WTC11 (cell line): ENCODE measurements around the gene USF2.

ENCODE experiments used
- ELF4 ChIP-seq: sonication (generic); formaldehyde crosslinking; IDR thresholded peaks from 2 replicates; pipeline ENCODE4 v1.8.1; 2022; ENCODE audit warnings: low read depth, mild to moderate bottlenecking, moderate library complexity, missing genetic modification reagents
- GABPB1 ChIP-seq: sonication (generic); formaldehyde crosslinking; IDR thresholded peaks from 2 replicates; pipeline ENCODE4 v1.8.1; 2023; ENCODE audit warnings: mild to moderate bottlenecking, missing genetic modification reagents
- GTF2I ChIP-seq: fragments of 250-450 bp; sonication (Bioruptor Pico); conservative IDR thresholded peaks from 2 replicates; pipeline ENCODE4 v1.4.0; 2021; ENCODE audit warnings: mild to moderate bottlenecking
- TEAD4 ChIP-seq: sonication (generic); formaldehyde crosslinking; IDR thresholded peaks from 2 replicates; pipeline ENCODE4 v1.8.0; 2022; ENCODE audit warnings: mild to moderate bottlenecking, missing genetic modification reagents
- ZBTB21 ChIP-seq: sonication (generic); formaldehyde crosslinking; IDR thresholded peaks from 2 replicates; pipeline ENCODE4 v1.8.1; 2023; ENCODE audit warnings: mild to moderate bottlenecking, missing genetic modification reagents, borderline replicate concordance
- TF ChIP-seq, protein P1 (sequence below): sonication (generic); formaldehyde crosslinking; conservative IDR thresholded peaks from 2 replicates; pipeline ENCODE4 v1.8.1; 2022; ENCODE audit warnings: mild to moderate bottlenecking, missing genetic modification reagents
- TF ChIP-seq, protein P2 (sequence below): sonication (generic); formaldehyde crosslinking; IDR thresholded peaks from 2 replicates; pipeline ENCODE4 v1.8.0; 2022; ENCODE audit warnings: mild to moderate bottlenecking, missing genetic modification reagents
- TF ChIP-seq, protein P3 (sequence below): fragments of 200-600 bp; IDR thresholded peaks from 2 replicates; pipeline ENCODE4 v1.8.0; 2022; ENCODE audit warnings: antibody characterized with exemption
- TF ChIP-seq, protein P4 (sequence below): sonication (generic); formaldehyde crosslinking; IDR thresholded peaks from 2 replicates; pipeline ENCODE4 v1.8.0; 2022; ENCODE audit warnings: mild to moderate bottlenecking, missing genetic modification reagents
- TF ChIP-seq, protein P5 (sequence below): sonication (generic); formaldehyde crosslinking; IDR thresholded peaks from 2 replicates; pipeline ENCODE4 v1.8.1; 2023; ENCODE audit warnings: mild to moderate bottlenecking, missing genetic modification reagents, moderate library complexity
- TF ChIP-seq, protein P6 (sequence below): sonication (generic); formaldehyde crosslinking; IDR thresholded peaks from 2 replicates; pipeline ENCODE4 v1.8.0; 2023; ENCODE audit warnings: missing genetic modification reagents
- TF ChIP-seq, protein P7 (sequence below): sonication (generic); formaldehyde crosslinking; IDR thresholded peaks from 2 replicates; pipeline ENCODE4 v1.8.1; 2023; ENCODE audit warnings: mild to moderate bottlenecking, moderate library complexity, missing genetic modification reagents
- TF ChIP-seq, protein P8 (sequence below): sonication (generic); formaldehyde crosslinking; IDR thresholded peaks from 2 replicates; pipeline ENCODE4 v1.8.0; 2022; ENCODE audit warnings: mild to moderate bottlenecking, missing genetic modification reagents
- TF ChIP-seq, protein P9 (sequence below): sonication (generic); formaldehyde crosslinking; IDR thresholded peaks from 2 replicates; pipeline ENCODE4 v1.8.0; 2022; ENCODE audit warnings: mild to moderate bottlenecking, missing genetic modification reagents

DNA sequence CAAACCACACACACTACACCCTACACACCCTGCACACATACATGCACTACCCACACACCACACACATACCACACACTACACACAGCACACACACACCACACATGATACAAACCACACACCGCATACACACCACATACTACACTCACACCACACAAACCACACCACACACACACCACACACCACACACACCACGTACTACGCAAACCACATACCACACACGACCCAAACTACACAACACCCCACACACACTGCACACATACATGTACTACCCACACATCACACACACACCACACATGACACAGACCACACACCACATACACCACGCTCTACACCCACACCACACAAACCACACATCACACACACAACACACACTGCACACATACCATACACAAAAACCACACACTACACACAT lies 29.8 kb downstream of the USF2 start:
- TF ChIP-seq, protein P1, sequence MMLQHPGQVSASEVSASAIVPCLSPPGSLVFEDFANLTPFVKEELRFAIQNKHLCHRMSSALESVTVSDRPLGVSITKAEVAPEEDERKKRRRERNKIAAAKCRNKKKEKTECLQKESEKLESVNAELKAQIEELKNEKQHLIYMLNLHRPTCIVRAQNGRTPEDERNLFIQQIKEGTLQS = no peak
- TF ChIP-seq, protein P2, sequence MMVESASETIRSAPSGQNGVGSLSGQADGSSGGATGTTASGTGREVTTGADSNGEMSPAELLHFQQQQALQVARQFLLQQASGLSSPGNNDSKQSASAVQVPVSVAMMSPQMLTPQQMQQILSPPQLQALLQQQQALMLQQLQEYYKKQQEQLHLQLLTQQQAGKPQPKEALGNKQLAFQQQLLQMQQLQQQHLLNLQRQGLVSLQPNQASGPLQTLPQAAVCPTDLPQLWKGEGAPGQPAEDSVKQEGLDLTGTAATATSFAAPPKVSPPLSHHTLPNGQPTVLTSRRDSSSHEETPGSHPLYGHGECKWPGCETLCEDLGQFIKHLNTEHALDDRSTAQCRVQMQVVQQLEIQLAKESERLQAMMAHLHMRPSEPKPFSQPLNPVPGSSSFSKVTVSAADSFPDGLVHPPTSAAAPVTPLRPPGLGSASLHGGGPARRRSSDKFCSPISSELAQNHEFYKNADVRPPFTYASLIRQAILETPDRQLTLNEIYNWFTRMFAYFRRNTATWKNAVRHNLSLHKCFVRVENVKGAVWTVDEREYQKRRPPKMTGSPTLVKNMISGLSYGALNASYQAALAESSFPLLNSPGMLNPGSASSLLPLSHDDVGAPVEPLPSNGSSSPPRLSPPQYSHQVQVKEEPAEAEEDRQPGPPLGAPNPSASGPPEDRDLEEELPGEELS (CRISPR knock-in tag) = no peak
- TF ChIP-seq, protein P3, sequence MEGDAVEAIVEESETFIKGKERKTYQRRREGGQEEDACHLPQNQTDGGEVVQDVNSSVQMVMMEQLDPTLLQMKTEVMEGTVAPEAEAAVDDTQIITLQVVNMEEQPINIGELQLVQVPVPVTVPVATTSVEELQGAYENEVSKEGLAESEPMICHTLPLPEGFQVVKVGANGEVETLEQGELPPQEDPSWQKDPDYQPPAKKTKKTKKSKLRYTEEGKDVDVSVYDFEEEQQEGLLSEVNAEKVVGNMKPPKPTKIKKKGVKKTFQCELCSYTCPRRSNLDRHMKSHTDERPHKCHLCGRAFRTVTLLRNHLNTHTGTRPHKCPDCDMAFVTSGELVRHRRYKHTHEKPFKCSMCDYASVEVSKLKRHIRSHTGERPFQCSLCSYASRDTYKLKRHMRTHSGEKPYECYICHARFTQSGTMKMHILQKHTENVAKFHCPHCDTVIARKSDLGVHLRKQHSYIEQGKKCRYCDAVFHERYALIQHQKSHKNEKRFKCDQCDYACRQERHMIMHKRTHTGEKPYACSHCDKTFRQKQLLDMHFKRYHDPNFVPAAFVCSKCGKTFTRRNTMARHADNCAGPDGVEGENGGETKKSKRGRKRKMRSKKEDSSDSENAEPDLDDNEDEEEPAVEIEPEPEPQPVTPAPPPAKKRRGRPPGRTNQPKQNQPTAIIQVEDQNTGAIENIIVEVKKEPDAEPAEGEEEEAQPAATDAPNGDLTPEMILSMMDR = no peak
- TF ChIP-seq GTF2I (CRISPR knock-in tag) = no peak
- TF ChIP-seq TEAD4 = no peak
- no peak for TF ChIP-seq GABPB1 (CRISPR knock-in tag)
- TF ChIP-seq ZBTB21 (CRISPR knock-in tag) = no peak
- TF ChIP-seq, protein P4, sequence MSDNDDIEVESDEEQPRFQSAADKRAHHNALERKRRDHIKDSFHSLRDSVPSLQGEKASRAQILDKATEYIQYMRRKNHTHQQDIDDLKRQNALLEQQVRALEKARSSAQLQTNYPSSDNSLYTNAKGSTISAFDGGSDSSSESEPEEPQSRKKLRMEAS (CRISPR knock-in tag) = no peak
- TF ChIP-seq, protein P5, sequence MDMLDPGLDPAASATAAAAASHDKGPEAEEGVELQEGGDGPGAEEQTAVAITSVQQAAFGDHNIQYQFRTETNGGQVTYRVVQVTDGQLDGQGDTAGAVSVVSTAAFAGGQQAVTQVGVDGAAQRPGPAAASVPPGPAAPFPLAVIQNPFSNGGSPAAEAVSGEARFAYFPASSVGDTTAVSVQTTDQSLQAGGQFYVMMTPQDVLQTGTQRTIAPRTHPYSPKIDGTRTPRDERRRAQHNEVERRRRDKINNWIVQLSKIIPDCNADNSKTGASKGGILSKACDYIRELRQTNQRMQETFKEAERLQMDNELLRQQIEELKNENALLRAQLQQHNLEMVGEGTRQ = no peak
- TF ChIP-seq, protein P6, sequence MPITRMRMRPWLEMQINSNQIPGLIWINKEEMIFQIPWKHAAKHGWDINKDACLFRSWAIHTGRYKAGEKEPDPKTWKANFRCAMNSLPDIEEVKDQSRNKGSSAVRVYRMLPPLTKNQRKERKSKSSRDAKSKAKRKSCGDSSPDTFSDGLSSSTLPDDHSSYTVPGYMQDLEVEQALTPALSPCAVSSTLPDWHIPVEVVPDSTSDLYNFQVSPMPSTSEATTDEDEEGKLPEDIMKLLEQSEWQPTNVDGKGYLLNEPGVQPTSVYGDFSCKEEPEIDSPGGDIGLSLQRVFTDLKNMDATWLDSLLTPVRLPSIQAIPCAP (CRISPR knock-in tag) = no peak
- TF ChIP-seq, protein P7, sequence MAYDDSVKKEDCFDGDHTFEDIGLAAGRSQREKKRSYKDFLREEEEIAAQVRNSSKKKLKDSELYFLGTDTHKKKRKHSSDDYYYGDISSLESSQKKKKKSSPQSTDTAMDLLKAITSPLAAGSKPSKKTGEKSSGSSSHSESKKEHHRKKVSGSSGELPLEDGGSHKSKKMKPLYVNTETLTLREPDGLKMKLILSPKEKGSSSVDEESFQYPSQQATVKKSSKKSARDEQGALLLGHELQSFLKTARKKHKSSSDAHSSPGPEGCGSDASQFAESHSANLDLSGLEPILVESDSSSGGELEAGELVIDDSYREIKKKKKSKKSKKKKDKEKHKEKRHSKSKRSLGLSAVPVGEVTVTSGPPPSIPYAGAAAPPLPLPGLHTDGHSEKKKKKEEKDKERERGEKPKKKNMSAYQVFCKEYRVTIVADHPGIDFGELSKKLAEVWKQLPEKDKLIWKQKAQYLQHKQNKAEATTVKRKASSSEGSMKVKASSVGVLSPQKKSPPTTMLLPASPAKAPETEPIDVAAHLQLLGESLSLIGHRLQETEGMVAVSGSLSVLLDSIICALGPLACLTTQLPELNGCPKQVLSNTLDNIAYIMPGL (CRISPR knock-in tag) = no peak
- TF ChIP-seq, protein P8, sequence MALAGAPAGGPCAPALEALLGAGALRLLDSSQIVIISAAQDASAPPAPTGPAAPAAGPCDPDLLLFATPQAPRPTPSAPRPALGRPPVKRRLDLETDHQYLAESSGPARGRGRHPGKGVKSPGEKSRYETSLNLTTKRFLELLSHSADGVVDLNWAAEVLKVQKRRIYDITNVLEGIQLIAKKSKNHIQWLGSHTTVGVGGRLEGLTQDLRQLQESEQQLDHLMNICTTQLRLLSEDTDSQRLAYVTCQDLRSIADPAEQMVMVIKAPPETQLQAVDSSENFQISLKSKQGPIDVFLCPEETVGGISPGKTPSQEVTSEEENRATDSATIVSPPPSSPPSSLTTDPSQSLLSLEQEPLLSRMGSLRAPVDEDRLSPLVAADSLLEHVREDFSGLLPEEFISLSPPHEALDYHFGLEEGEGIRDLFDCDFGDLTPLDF (CRISPR knock-in tag) = no peak
- TF ChIP-seq ELF4 (CRISPR knock-in tag) = no peak
- TF ChIP-seq, protein P9, sequence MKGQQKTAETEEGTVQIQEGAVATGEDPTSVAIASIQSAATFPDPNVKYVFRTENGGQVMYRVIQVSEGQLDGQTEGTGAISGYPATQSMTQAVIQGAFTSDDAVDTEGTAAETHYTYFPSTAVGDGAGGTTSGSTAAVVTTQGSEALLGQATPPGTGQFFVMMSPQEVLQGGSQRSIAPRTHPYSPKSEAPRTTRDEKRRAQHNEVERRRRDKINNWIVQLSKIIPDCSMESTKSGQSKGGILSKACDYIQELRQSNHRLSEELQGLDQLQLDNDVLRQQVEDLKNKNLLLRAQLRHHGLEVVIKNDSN (CRISPR knock-in tag) = no peak
